IMR-90 (cell line): ENCODE measurements around the gene GK. TPM values are rescaled to one million over a fixed set of nuclear protein-coding genes. Genes with fewer than 3 reads are reported as not detected.

Experiments used
- ATAC-seq: fragments of 200-7000 bp; cut with Tn5 transposase; 2 replicates; pipeline ENCODE4 v1.9.1; 2020; ENCODE audit warnings: low read depth, mild to moderate bottlenecking, moderate library complexity
- BruUV-seq: library from RNA; stranded (reverse); fragments of 400-500 nt; replicated peaks from 2 replicates; lab custom pipeline; 2021; lab: Mats Ljungman, UMichigan
- CTCF ChIA-PET: fragments of 300-600 bp; formaldehyde crosslinking; extraction: SDS; loops from one replicate; lab custom pipeline; 2021; ENCODE audit warnings: antibody characterized with exemption; lab: Yijun Ruan, JAX
- POLR2A ChIA-PET: fragments of 300-600 bp; sonication (Branson Sonifier 250); formaldehyde crosslinking; loops from one replicate; lab custom pipeline; 2022; ENCODE audit warnings: antibody characterized with exemption; ENCODE audit not compliant: unreplicated experiment; lab: Charles Lee
- DNase-seq: peaks from one replicate; pipeline ENCODE4 v3.0.0; 2013
- H2AFZ ChIP-seq: replicated peaks from 2 replicates; pipeline ENCODE3; 2013; ENCODE audit warnings: low read length, mild to moderate bottlenecking; ENCODE audit not compliant: poor library complexity
- H2AK5ac ChIP-seq: 2 replicates; pipeline ENCODE4 v1.6.1; 2013; ENCODE audit warnings: low read depth, low read length, inconsistent platforms
- H2AK9ac ChIP-seq: replicated peaks from 2 replicates; pipeline ENCODE3; 2013; ENCODE audit warnings: mild to moderate bottlenecking, low read depth, low read length, moderate library complexity; ENCODE audit not compliant: poor library complexity
- H2BK120ac ChIP-seq: 2 replicates; pipeline ENCODE4 v1.6.1; 2013; ENCODE audit warnings: low read depth, low read length, inconsistent platforms
- H2BK15ac ChIP-seq: 3 replicates; pipeline ENCODE4 v1.6.1; 2013; ENCODE audit warnings: low read depth, low read length, inconsistent platforms
- H2BK20ac ChIP-seq: 2 replicates; pipeline ENCODE4 v1.6.1; 2013; ENCODE audit warnings: low read depth, mild to moderate bottlenecking, inconsistent platforms, low read length, moderate library complexity
- H2BK5ac ChIP-seq: 2 replicates; pipeline ENCODE4 v1.6.1; 2013; ENCODE audit warnings: mild to moderate bottlenecking, low read depth, low read length, inconsistent platforms; ENCODE audit not compliant: poor library complexity, severe bottlenecking
- H3K14ac ChIP-seq: replicated peaks from 2 replicates; pipeline ENCODE4 v1.6.1; 2013; ENCODE audit warnings: low read depth, low read length, inconsistent platforms
- H3K18ac ChIP-seq: 2 replicates; pipeline ENCODE4 v1.6.1; 2013; ENCODE audit warnings: low read depth, low read length, control low read depth
- H3K23ac ChIP-seq: 2 replicates; pipeline ENCODE4 v1.6.1; 2013; ENCODE audit warnings: low read depth, low read length, inconsistent platforms
- H3K27ac ChIP-seq: 2 replicates; pipeline ENCODE4 v1.5.1; 2013; ENCODE audit warnings: mild to moderate bottlenecking, control low read depth, low read length; ENCODE audit not compliant: insufficient read depth
- H3K27me3 ChIP-seq: 2 replicates; pipeline ENCODE4 v1.6.1; 2013; ENCODE audit warnings: low read length; ENCODE audit not compliant: control insufficient read depth, insufficient read depth
- H3K36me3 ChIP-seq: 2 replicates; pipeline ENCODE4 v1.6.1; 2013; ENCODE audit warnings: low read length, mixed read lengths; ENCODE audit not compliant: control insufficient read depth, insufficient read depth
- H3K4ac ChIP-seq: 2 replicates; pipeline ENCODE4 v1.6.1; 2013; ENCODE audit warnings: low read depth, low read length, inconsistent platforms
- H3K4me1 ChIP-seq: 2 replicates; pipeline ENCODE4 v1.6.1; 2013; ENCODE audit warnings: low read length, mixed read lengths; ENCODE audit not compliant: control insufficient read depth, insufficient read depth
- H3K4me2 ChIP-seq: 2 replicates; pipeline ENCODE4 v1.6.1; 2013; ENCODE audit warnings: low read depth, mild to moderate bottlenecking, control low read depth, low read length, moderate library complexity
- H3K4me3 ChIP-seq: 2 replicates; pipeline ENCODE4 v1.5.1; 2013; ENCODE audit warnings: low read depth, mild to moderate bottlenecking, control low read depth, low read length, moderate library complexity; ENCODE audit not compliant: insufficient read depth
- H3K56ac ChIP-seq: 2 replicates; pipeline ENCODE4 v1.6.1; 2013; ENCODE audit warnings: low read length, inconsistent platforms; ENCODE audit not compliant: insufficient read depth; ENCODE audit errors: extremely low read depth
- H3K79me1 ChIP-seq, 2 experiments: 2 replicates each; pipeline ENCODE4 v1.6.1; 2013; ENCODE audit warnings: low read length in 2 of 2, inconsistent platforms in 1 of 2, low read depth in 1 of 2
- H3K9ac ChIP-seq: 2 replicates; pipeline ENCODE4 v1.6.1; 2013; ENCODE audit warnings: low read depth, low read length, control low read depth
- H3K9me1 ChIP-seq: 2 replicates; pipeline ENCODE4 v1.6.1; 2013; ENCODE audit warnings: low read length, inconsistent platforms; ENCODE audit not compliant: insufficient read depth
- H3K9me3 ChIP-seq: 2 replicates; pipeline ENCODE4 v1.6.1; 2013; ENCODE audit warnings: low read length; ENCODE audit not compliant: control insufficient read depth, insufficient read depth
- H4K20me1 ChIP-seq: 2 replicates; pipeline ENCODE4 v1.6.1; 2013; ENCODE audit warnings: low read length, inconsistent platforms; ENCODE audit not compliant: insufficient read depth
- H4K5ac ChIP-seq: 2 replicates; pipeline ENCODE4 v1.6.1; 2013; ENCODE audit warnings: mild to moderate bottlenecking, low read depth, low read length, control low read depth
- H4K8ac ChIP-seq, 2 experiments: 2 replicates each; pipeline ENCODE4 v1.6.1; 2013; ENCODE audit warnings: low read depth in 2 of 2, low read length in 2 of 2, control low read depth in 1 of 2, inconsistent platforms in 1 of 2
- H4K91ac ChIP-seq: 2 replicates; pipeline ENCODE4 v1.6.1; 2013; ENCODE audit warnings: low read depth, low read length, inconsistent platforms; ENCODE audit not compliant: insufficient read depth
- CTCF ChIP-seq: conservative IDR thresholded peaks from 2 replicates; pipeline ENCODE4 v1.5.1; 2012; ENCODE audit warnings: mild to moderate bottlenecking, low read depth, low read length, improper control_type of control experiment
- NFE2L2 ChIP-seq: fragments of 150-350 bp; IDR thresholded peaks from 2 replicates; pipeline ENCODE4 v1.6.1; 2016; ENCODE audit warnings: low read depth, mild to moderate bottlenecking, low read length
- RAD21 ChIP-seq: IDR thresholded peaks from 2 replicates; pipeline ENCODE4 v1.6.1; 2012; ENCODE audit warnings: low read length, improper control_type of control experiment
- SMC3 ChIP-seq: fragments of 150-350 bp; IDR thresholded peaks from 2 replicates; pipeline ENCODE4 v1.6.1; 2016; ENCODE audit warnings: low read depth, mild to moderate bottlenecking, antibody characterized with exemption, low read length, moderate library complexity
- WGBS, 2 experiments: methylation state at CpG; one replicate each; pipeline versions ENCODE4 v1.1.5 to v1.1.7; 2013; ENCODE audit warnings: missing lambda C conversion rate in 2 of 2; ENCODE audit not compliant: insufficient read length in 1 of 2; ENCODE audit errors: extremely low coverage in 2 of 2; 5-methylcytosine and 5-hydroxymethylcytosine counted together
- dilution Hi-C: fragments of 300-500 bp; cut with HindIII; formaldehyde crosslinking; loops from one replicate; pipeline ENCODE4 v1.14.3; 2018; ENCODE audit warnings: low sequenced_read_pairs; ENCODE audit not compliant: unreplicated experiment
- in situ Hi-C: fragments of 300-500 bp; cut with MboI; formaldehyde crosslinking; loops from 3 replicates; pipeline ENCODE4 v1.14.3; 2019; ENCODE audit warnings: low sequenced_read_pairs, inconsistent platforms, mixed read lengths
- intact Hi-C: fragments of 100-400 bp; cut with micrococcal nuclease; formaldehyde crosslinking; loops from 2 replicates; pipeline ENCODE4 v1.10.0; 2022
- polyA plus RNA-seq, 3 experiments: library from polyadenylated mRNA; depleted of rRNA; stranded (reverse); fragments of >200 nt; gene quantifications; 2 replicates each; pipeline ENCODE4 v1.2.3, GENCODE V29; 2012; ENCODE audit warnings: low replicate concordance in 1 of 3
- total RNA-seq: library from RNA; depleted of rRNA; stranded (reverse); fragments of >200 nt; gene quantifications from 2 replicates; pipeline ENCODE4 v1.2.3, GENCODE V29; 2012

Gene GK
- total and polyA plus RNA-seq, 2 of the 4 experiments (the other 2 are of a cell fraction), result 7.6 to 9.3 TPM

GRCh38 chrX:30735839-30736238 lies 82.6 kb downstream of the GK start:
- H3K23ac ChIP-seq, result no peak overlapping the region
- no peak overlapping the region for H4K5ac ChIP-seq
- DNase-seq (peak; percentile 56), ATAC-seq (peak; percentile 86)
- no peaks in the 10 kb centered on the region for H4K20me1 ChIP-seq
- H2AK5ac ChIP-seq, result no peak overlapping the region
- H3K79me1 ChIP-seq, result no peaks in the 10 kb centered on the region
- no peak overlapping the region for H2AFZ ChIP-seq
- no peaks in the 10 kb centered on the region for H3K4me1 ChIP-seq
- no peak overlapping the region for H3K27ac ChIP-seq
- no peak overlapping the region for H3K56ac ChIP-seq
- H2BK15ac ChIP-seq, result no peak overlapping the region
- dilution Hi-C loops (no loop called here), intact Hi-C loops (no loop called here), in situ Hi-C loops (no loop called here)
- H3K14ac ChIP-seq, result no peak overlapping the region
- no peak overlapping the region for H2BK5ac ChIP-seq
- H3K27me3 ChIP-seq, result no peaks in the 10 kb centered on the region
- ChIA-PET CTCF (interaction anchor here (0.6 to 1.7 kb wide), 6 partner anchors 8 to 231 kb away, joined by 3 to 11 read pairs (median 5); no protein-coding TSS in a partner anchor), POLR2A (no interaction called here)
- no peaks in the 10 kb centered on the region for H3K9me1 ChIP-seq
- no peaks in the 10 kb centered on the region for H3K9me3 ChIP-seq
- H3K18ac ChIP-seq, result no peak overlapping the region
- no peak overlapping the region for H2BK120ac ChIP-seq
- no peak overlapping the region for H3K4me3 ChIP-seq
- no TSS peak for BruUV-seq
- H4K8ac ChIP-seq, result no peak overlapping the region
- no CpG with 5 or more reads among the region's 6 CpGs for WGBS, 2 experiments
- peak; percentile 60 for TF ChIP-seq RAD21
- TF ChIP-seq NFE2L2, result no peak
- peak; percentile 24; the same call in 1 of the 2 replicates for TF ChIP-seq SMC3
- peak; percentile 64 for TF ChIP-seq CTCF
- H4K91ac ChIP-seq, result no peak overlapping the region
- no peak overlapping the region for H2BK20ac ChIP-seq
- no peak overlapping the region for H3K9ac ChIP-seq
- no peak overlapping the region for H3K4me2 ChIP-seq
- no peak overlapping the region for H3K4ac ChIP-seq
- H2AK9ac ChIP-seq, result no peak overlapping the region
- H3K36me3 ChIP-seq, result no peaks in the 10 kb centered on the region; the same call in 1 of the 2 replicates
